Immature natural killer cell (primary cell): ENCODE data around the gene TMEM184B. TPM values are rescaled to one million over a fixed set of nuclear protein-coding genes. Genes with fewer than 3 reads are reported as not detected.

Experiments used
- DNase-seq, 3 donors: peaks; one replicate each; pipeline ENCODE4 v3.0.0; 2022; ENCODE audit warnings: mixed read lengths in 1 of 3
- H3K27ac Mint-ChIP-seq, 6 donors: one replicate each; pipeline ENCODE4 v1.8.0; 2020; ENCODE audit warnings: mixed read lengths in 6 of 6, mild to moderate bottlenecking in 5 of 6, inconsistent platforms in 4 of 6, moderate library complexity in 3 of 6
- H3K27me3 Mint-ChIP-seq, 3 donors: one replicate each; pipeline ENCODE4 v1.8.0; 2020 to 2021; ENCODE audit warnings: low read depth in 3 of 3, mild to moderate bottlenecking in 3 of 3, mixed read lengths in 3 of 3, moderate library complexity in 3 of 3, inconsistent platforms in 1 of 3
- H3K36me3 Mint-ChIP-seq, 3 donors: one replicate each; pipeline ENCODE4 v1.8.0; 2020; ENCODE audit warnings: mixed read lengths in 3 of 3, inconsistent platforms in 2 of 3, mild to moderate bottlenecking in 2 of 3
- H3K4me1 Mint-ChIP-seq, 2 donors: one replicate each; pipeline ENCODE4 v1.8.0; 2020; ENCODE audit warnings: inconsistent platforms in 2 of 2, mild to moderate bottlenecking in 2 of 2, mixed read lengths in 2 of 2, moderate library complexity in 1 of 2
- H3K4me3 Mint-ChIP-seq, 5 donors: one replicate each; pipeline ENCODE4 v1.8.0; 2020; ENCODE audit warnings: mild to moderate bottlenecking in 5 of 5, mixed read lengths in 5 of 5, inconsistent platforms in 3 of 5, moderate library complexity in 3 of 5
- H3K9me3 Mint-ChIP-seq, 6 donors: one replicate each; pipeline ENCODE4 v1.8.0; 2020; ENCODE audit warnings: mild to moderate bottlenecking in 6 of 6, mixed read lengths in 6 of 6, inconsistent platforms in 4 of 6, moderate library complexity in 3 of 6
- polyA plus RNA-seq, 3 donors: library from polyadenylated mRNA; unstranded; fragments of 300-500 nt; fragmentation: Illumina TruSeq; gene quantifications; one replicate each; pipeline ENCODE4 v1.2.3, GENCODE V29; 2021

TMEM184B gene
- polyA plus RNA-seq, 3 donors from 2014 or later: 12.1 to 50.7 (median 30.3) TPM

DNA sequence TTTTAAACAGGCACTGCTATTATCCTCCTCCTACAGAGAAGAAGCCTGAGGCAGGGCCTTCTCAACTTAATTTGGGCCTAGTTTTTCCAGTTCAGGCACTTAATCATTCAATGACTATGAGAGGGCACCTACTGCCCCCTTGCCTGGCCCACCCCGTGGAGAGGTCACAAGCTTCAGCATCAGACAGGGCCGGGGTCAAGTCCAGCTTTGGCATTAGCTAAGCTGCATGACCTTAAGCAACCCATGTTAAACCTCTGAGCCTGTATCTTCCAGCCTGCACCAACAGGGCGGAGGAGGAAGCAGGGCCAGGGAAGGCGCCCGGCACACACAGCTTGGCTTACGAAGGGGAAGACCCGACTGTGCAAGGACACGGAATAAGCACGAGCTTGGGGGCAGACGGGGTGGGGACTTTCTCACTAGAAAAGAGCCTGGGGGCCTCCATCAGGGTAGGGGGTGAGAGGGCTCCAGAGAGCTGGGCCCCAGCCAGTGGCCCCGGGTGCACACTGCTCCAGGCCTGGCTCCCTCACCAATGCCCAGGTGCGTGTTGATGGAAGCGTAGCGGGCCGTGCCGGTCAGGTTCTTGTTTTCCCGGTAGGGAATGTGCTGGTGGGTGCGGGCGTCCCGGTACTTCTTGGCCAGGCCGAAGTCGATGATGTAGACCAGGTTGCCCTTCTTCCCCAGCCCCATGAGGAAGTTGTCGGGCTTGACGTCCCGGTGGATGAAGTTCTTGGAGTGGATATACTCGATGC lies 27.6 kb upstream of the TMEM184B start:
- DNase-seq: no peak
- H3K9me3 Mint-ChIP-seq: no peaks in the 10 kb centered on the region
- peaks cover 7 to 13% of the 10 kb centered on the region in 2 donors for H3K4me1 Mint-ChIP-seq
- peaks cover 13 to 16% (median 15%) of the 10 kb centered on the region in 3 donors for H3K36me3 Mint-ChIP-seq
- no peak overlapping the region for H3K27ac Mint-ChIP-seq
- no peak overlapping the region for H3K4me3 Mint-ChIP-seq
- H3K27me3 Mint-ChIP-seq: peaks cover 0 to 4% (median 2%) of the 10 kb centered on the region in 3 donors

DNA sequence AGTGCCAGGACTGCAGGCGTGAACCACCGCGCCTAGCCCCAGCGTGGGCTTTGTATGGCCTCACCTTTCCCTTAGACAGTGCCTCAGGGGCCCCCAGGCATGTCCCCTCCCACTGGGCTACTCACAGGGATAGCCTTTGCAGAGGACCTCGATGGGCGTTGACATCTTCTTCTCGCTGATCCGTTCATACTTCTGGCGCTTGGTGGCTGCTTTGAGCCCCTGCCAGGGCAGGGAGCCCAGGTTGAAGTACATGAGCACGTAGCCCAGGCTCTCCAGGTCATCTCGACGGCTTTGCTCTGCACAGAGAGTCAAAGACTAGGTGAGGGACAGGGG lies 26.9 kb upstream of the TMEM184B start:
- no peak for DNase-seq
- H3K9me3 Mint-ChIP-seq: no peaks in the 10 kb centered on the region
- peaks cover 0 to 4% (median 2%) of the 10 kb centered on the region in 3 donors for H3K27me3 Mint-ChIP-seq
- no peak overlapping the region for H3K27ac Mint-ChIP-seq
- no peak overlapping the region for H3K4me3 Mint-ChIP-seq
- H3K4me1 Mint-ChIP-seq: peaks cover 5 to 8% of the 10 kb centered on the region in 2 donors
- H3K36me3 Mint-ChIP-seq: peaks cover 13 to 16% (median 15%) of the 10 kb centered on the region in 3 donors

DNA sequence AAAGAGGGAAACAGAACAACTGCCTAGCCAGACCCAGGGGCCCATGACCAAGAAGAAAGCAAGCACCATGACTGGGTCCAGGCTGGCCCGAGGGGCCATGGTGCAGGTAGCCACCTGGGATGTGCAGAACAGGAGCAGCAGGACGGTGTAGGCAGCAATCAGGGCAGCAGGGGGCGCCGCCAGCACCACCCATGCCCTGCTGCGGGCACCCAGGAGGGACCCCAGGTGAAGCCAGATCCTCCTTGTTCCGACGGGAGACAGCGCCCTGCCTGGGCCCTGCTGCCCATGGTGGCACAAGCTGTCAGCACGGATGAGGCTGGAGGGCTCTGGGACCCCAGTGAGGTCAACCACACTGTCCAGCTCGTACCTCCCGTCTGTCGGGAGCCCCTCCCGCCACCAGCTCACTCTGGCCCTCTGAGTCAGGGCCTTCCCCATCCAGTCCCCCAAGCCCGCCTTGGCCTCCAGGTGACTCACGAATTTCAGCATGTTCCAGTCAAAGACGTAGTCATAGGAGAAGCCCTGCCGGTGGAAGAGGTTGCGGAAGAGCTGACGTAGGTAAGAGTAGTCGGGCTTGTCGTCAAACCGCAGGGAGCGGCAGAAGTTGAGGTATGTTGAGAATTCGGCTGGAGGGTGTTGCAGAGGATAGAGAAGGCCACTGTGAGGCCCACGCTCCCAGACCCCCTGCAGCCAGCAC lies 25.6 kb upstream of the TMEM184B start:
- no peaks in the 10 kb centered on the region for H3K4me1 Mint-ChIP-seq
- peaks cover 13 to 16% (median 15%) of the 10 kb centered on the region in 3 donors for H3K36me3 Mint-ChIP-seq
- DNase-seq: peak; percentile 20 to 34 (median 28)
- H3K4me3 Mint-ChIP-seq: no peak overlapping the region
- H3K27me3 Mint-ChIP-seq: peaks cover 0 to 4% (median 3%) of the 10 kb centered on the region in 3 donors
- H3K9me3 Mint-ChIP-seq: no peaks in the 10 kb centered on the region
- peak overlapping the region in 2 of 6 donors; percentile 11 to 18 for H3K27ac Mint-ChIP-seq

DNA sequence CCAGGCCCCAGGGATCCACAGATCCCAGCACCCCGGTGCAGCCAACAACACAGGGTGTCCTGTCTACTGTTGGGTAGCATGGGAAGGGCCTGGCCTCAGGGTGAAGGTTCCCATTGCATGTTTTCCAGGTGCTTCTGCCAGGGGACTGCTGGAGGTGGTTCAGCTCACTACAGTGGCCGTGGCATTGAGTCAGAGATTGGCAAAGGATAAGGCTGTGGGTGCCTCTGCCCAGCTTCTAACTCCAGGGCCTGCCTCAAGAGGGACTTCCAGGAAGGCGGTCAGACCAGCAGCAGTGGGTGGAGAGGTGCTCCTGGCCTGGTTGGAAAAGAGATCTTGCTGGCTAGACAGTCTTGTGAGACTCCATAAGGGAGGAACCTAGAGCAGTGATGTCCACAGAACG lies 23.6 kb upstream of the TMEM184B start:
- no peaks in the 10 kb centered on the region for H3K9me3 Mint-ChIP-seq
- no peak overlapping the region for H3K27ac Mint-ChIP-seq
- no peak for DNase-seq
- H3K4me1 Mint-ChIP-seq: no peaks in the 10 kb centered on the region
- H3K36me3 Mint-ChIP-seq: peaks cover 11 to 16% (median 13%) of the 10 kb centered on the region in 3 donors
- peaks cover 0 to 7% (median 3%) of the 10 kb centered on the region in 3 donors for H3K27me3 Mint-ChIP-seq
- H3K4me3 Mint-ChIP-seq: no peak overlapping the region

DNA sequence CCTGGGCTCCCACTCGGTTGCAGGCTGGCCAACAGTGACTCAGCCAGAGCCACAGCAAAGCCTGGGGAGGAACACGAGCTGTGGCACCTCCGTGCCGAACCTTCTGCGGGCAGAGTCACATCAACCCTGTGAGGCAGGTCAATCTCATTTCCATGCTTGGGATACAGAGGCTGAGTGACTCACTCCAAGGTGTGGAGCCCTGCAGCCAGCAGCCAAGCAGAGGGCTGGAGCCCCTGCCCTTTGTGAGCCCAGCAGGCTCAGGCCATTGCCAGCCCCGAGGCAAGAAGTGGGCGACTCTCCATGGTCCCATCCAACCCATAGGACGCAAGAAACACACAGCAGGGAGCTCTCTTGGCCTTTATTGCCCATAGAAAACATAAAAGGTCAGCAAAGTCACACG lies 23.1 kb upstream of the TMEM184B start:
- H3K27ac Mint-ChIP-seq: peak overlapping the region in 1 of 6 donors; percentile 11
- H3K4me1 Mint-ChIP-seq: no peaks in the 10 kb centered on the region
- H3K9me3 Mint-ChIP-seq: no peaks in the 10 kb centered on the region
- peaks cover 8 to 13% (median 13%) of the 10 kb centered on the region in 3 donors for H3K36me3 Mint-ChIP-seq
- H3K27me3 Mint-ChIP-seq: peaks cover 0 to 6% (median 3%) of the 10 kb centered on the region in 3 donors
- no peak for DNase-seq
- no peak overlapping the region for H3K4me3 Mint-ChIP-seq

DNA sequence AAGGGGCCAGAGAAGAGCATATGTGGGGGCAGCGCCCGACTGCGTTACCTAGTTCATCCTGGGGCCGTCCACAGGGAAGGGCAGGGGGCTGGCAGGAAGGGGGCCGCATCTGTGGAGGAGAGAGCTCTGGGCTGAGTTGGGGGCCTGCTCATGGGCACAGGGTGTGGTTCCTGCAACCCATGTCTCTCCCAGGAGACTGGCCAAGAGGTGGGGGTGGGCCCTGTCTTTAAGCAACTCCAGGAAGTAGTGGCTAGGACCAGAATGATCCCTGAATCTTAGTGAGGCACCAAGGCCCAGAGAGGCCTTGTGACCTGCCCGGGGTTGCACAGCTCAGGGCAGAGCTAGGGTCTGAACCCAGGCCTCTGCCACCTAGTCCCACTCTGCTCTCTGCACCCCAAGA lies 22.5 kb upstream of the TMEM184B start:
- Mint-ChIP-seq H3K36me3 (peaks cover 7 to 13% (median 11%) of the 10 kb centered on the region in 3 donors), H3K4me1 (no peaks in the 10 kb centered on the region), H3K27me3 (peaks cover 0 to 5% (median 3%) of the 10 kb centered on the region in 3 donors), H3K4me3 (no peak overlapping the region), H3K9me3 (no peaks in the 10 kb centered on the region), H3K27ac (peak overlapping the region in 1 of 6 donors; percentile 11)
- no peak for DNase-seq

DNA sequence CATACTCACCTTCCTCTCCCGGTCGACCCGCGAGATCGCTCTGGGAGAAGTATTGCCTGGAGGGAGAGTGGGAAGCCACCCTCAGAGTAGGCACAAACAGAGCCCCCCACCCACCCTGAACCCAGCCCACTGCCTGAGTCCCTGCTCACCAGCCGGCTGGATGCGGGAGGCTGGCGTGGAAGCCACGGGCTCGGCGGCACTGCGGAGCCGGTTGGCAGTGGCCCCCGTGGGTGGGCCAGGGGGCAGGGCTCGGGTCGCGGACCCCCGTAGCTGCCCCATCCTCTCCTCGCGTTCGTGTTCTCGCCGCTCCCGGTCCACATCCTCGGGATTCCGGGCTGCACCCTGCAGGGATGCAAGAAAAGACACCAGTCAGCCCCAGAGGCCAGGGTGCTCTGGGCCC lies 21.4 kb upstream of the TMEM184B start:
- Mint-ChIP-seq H3K4me1 (no peaks in the 10 kb centered on the region), H3K27me3 (peaks cover 0 to 5% (median 4%) of the 10 kb centered on the region in 3 donors), H3K9me3 (no peaks in the 10 kb centered on the region), H3K27ac (no peak overlapping the region), H3K36me3 (peaks cover 0 to 7% (median 4%) of the 10 kb centered on the region in 3 donors), H3K4me3 (no peak overlapping the region)
- DNase-seq: no peak

DNA sequence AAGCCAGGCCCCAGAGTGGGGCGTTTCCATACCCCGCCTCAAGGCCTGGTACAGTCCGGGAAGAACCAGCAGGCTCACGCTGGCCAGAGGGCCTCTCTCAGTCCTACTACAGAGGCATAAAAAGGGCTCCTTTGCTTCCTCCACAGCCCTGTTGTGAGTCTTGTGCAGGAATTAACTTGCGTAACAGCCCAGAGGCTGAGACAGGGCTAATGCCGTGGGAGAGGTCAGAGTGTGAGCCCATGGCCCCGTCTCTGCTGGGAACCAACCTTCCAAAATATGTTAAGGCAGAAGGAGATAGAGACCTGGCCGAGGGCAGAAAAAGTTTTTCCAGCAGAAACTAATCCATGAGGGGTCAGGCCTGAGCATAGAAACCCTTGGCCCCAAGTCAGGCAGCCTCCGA lies 19.9 kb upstream of the TMEM184B start:
- Mint-ChIP-seq H3K36me3 (no peaks in the 10 kb centered on the region), H3K4me3 (no peak overlapping the region), H3K4me1 (no peaks in the 10 kb centered on the region), H3K27me3 (peaks cover 0 to 4% (median 2%) of the 10 kb centered on the region in 3 donors), H3K9me3 (no peaks in the 10 kb centered on the region), H3K27ac (peak overlapping the region in 1 of 6 donors; percentile 59)
- no peak for DNase-seq

DNA sequence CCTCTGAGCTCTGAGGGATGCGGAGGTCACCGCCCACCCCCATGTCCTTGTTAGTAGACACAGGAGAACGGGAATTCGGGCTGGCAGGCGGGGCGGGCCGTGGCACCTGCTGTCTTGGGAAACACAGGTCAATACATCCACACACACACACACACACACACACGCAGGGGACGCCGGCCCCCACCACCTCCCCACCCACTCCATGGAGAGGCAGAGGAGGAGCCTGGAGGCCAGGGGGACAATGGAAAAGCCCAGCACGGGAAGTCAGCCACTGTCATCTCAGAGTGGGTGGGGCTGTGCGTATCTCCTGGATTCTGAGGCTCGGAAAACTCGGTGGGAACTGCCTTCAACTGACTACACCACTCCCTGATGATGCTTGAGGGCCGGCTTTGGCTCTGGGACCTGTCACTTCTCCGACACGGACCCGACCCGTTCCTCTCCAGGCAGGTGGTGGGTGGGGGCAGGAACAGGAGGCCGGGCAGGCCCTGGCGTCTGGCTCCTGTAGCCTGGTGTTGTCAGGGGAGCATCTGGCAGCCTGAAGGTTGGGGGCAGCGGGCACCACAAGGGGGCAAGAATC lies 18.5 kb upstream of the TMEM184B start:
- no peaks in the 10 kb centered on the region for H3K4me1 Mint-ChIP-seq
- no peaks in the 10 kb centered on the region for H3K9me3 Mint-ChIP-seq
- DNase-seq: no peak
- H3K36me3 Mint-ChIP-seq: no peaks in the 10 kb centered on the region
- peak overlapping the region in 1 of 6 donors; percentile 34 for H3K27ac Mint-ChIP-seq
- H3K4me3 Mint-ChIP-seq: no peak overlapping the region
- peaks cover 0 to 5% (median 4%) of the 10 kb centered on the region in 3 donors for H3K27me3 Mint-ChIP-seq

DNA sequence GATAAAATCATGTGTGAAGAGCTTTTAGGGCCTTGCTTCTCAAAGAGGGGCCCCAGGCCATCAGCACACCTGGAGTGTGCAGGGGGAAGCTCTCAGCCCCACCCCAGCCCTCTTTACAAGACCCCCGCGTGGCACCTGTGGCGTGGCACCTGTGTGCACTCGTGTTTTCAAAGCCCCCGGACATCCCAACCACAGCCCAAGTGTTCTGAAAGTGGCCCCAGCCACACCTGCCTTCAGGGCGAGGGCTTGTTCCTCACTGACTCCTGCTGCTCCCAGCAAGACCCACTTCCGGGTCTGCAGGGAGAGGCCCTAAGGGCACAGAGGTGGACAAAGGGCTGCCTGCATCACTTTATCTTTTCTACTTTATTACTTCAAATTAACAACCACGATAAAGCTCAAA lies 17.5 kb upstream of the TMEM184B start:
- Mint-ChIP-seq H3K27ac (peak overlapping the region in 1 of 6 donors; percentile 45), H3K9me3 (no peaks in the 10 kb centered on the region), H3K4me3 (no peak overlapping the region), H3K36me3 (no peaks in the 10 kb centered on the region), H3K4me1 (no peaks in the 10 kb centered on the region), H3K27me3 (peaks cover 0 to 5% (median 4%) of the 10 kb centered on the region in 3 donors)
- DNase-seq: no peak

DNA sequence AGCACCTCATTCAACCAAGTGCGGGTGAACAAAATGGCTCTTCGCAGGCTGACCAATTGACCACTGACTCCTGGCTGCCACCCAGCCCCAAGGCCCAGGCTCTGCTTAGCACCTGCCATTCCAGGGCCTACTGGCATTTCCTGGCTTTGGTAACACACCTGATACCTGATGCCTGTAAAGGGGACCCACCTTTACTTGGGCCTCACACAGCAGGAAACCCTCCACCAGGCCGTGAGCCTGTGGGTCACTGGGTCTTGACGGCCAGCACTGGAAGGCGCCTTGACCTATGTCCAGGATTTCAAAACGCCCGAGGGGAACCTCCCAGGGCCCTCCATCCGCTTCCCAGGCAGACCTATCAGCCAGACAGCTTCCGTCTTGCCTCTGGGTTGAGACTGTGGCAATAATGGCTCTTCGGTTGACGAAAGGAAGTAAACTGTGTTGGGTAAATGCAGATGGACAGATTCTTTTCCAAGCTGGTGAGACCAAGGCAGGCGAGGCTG lies 16.8 kb upstream of the TMEM184B start:
- DNase-seq: no peak
- no peaks in the 10 kb centered on the region for H3K9me3 Mint-ChIP-seq

DNA sequence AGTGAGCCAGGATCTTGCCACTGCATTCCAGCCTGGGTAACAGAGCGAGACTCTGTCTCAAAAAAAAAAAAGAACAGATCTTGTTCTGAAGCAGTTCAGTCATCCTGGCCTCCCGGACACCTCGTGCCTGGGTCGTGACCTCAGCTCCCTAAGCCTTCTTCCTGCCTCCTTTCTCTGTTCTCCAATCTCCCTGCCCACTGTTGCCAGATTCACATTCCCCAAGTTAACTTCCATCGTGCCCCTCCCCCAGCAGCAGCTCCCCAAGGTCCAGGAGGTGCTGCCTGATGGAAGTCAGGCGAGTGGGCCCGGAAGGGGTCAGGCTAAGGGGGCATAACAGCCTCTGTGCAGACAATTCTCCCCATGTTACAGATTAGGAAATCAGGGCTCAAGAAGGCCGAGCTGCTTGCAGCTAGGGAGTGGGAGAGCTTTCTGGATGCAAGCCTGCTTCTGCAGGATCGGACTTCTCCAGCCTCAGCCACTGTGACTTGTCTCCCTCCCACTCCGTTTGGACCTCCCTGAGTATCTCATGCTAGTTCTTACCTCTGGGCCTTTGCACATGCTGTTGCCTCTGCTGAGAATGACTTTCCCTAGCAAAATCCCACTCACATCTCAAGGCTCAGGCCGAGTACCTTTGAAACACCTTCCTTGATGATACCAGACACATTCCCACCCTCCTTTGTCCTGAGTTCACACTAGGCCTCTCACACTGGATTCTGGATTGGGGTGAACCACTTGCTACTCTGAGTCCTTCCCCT lies 14.3 kb upstream of the TMEM184B start:
- H3K4me3 Mint-ChIP-seq: peak overlapping the region in 1 of 5 donors; percentile 1
- DNase-seq: no peak
- H3K4me1 Mint-ChIP-seq: no peaks in the 10 kb centered on the region
- H3K36me3 Mint-ChIP-seq: no peaks in the 10 kb centered on the region
- H3K27ac Mint-ChIP-seq: peak overlapping the region in 1 of 6 donors; percentile 36
- H3K27me3 Mint-ChIP-seq: peaks cover 0 to 3% (median 2%) of the 10 kb centered on the region in 3 donors
- no peaks in the 10 kb centered on the region for H3K9me3 Mint-ChIP-seq

More for the DNA sequence above, 16.8 kb upstream of the TMEM184B start:
- no peaks in the 10 kb centered on the region for H3K4me1 Mint-ChIP-seq
- peak overlapping the region in 2 of 6 donors; percentile 36 to 45 for H3K27ac Mint-ChIP-seq
- H3K36me3 Mint-ChIP-seq: no peaks in the 10 kb centered on the region
- H3K27me3 Mint-ChIP-seq: peaks cover 0 to 5% (median 4%) of the 10 kb centered on the region in 3 donors
- no peak overlapping the region for H3K4me3 Mint-ChIP-seq

DNA sequence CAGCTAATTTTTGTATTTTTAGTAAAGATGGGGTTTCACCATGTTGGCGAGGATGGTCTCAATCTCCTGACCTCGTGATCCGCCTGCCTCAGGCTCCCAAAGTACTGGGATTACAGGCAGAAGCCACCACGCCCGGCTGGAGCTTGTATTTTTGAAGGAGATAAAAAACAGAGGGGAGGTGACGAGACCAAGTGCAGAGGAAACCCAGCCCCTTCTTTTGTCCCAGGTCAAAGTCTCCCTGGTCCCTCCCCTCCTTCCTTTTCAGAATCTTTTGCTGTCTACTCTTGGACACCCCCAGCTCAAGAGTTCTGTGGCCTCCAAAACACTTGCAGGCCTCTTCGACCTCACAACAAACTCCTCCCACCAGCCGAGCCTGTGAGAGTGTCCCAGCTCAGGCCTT lies 12.2 kb upstream of the TMEM184B start:
- H3K27me3 Mint-ChIP-seq: peaks cover 0 to 5% (median 2%) of the 10 kb centered on the region in 3 donors
- H3K4me1 Mint-ChIP-seq: no peaks in the 10 kb centered on the region
- H3K4me3 Mint-ChIP-seq: no peak overlapping the region
- H3K36me3 Mint-ChIP-seq: no peaks in the 10 kb centered on the region
- DNase-seq: no peak
- no peaks in the 10 kb centered on the region for H3K9me3 Mint-ChIP-seq
- no peak overlapping the region for H3K27ac Mint-ChIP-seq
